Suprapubic skin (tissue), 4 donors: ENCODE data around the gene ARHGEF7.

Experiments used
- EP300 ChIP-seq: sonication (generic); formaldehyde crosslinking; IDR thresholded peaks from one replicate; pipeline ENCODE4 v1.6.1; 2017; ENCODE audit warnings: antibody characterized with exemption
- POLR2AphosphoS5 ChIP-seq, 3 donors: sonication (generic); formaldehyde crosslinking; IDR thresholded peaks; one replicate each; pipeline ENCODE4 v1.6.1; 2017; ENCODE audit warnings: antibody characterized with exemption in 3 of 3
- TF ChIP-seq, protein P1 (sequence below), 2 donors: fragments of 200-600 bp in 1 of 2; fragments of 450-650 bp in 1 of 2; sonication (generic) in 1 of 2; IDR thresholded peaks; one replicate each; pipeline ENCODE4 v1.5.1; 2016 to 2019; ENCODE audit warnings: antibody characterized with exemption in 2 of 2, mild to moderate bottlenecking in 1 of 2, moderate library complexity in 1 of 2

DNA sequence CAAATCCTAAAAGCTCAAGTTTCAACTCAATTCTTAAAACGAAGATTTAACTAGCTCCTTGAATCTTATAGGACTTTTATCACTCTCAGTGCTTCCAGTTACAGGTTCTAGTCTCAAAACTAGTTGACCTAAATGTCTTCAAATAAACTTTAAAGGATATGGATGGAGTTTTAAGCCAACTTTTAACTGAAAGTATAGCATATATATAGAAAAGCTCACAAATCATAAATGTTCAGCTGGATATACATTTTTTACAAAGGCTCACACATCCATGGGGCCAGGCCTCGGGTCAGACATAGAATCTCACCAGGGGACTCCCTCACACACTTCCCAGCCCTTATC is 47.1 kb upstream of the ARHGEF7 start:
- TF ChIP-seq EP300 (no peak), POLR2AphosphoS5 (IDR thresholded peaks at IDR 0.05) (no peak)
- TF ChIP-seq, protein P1, sequence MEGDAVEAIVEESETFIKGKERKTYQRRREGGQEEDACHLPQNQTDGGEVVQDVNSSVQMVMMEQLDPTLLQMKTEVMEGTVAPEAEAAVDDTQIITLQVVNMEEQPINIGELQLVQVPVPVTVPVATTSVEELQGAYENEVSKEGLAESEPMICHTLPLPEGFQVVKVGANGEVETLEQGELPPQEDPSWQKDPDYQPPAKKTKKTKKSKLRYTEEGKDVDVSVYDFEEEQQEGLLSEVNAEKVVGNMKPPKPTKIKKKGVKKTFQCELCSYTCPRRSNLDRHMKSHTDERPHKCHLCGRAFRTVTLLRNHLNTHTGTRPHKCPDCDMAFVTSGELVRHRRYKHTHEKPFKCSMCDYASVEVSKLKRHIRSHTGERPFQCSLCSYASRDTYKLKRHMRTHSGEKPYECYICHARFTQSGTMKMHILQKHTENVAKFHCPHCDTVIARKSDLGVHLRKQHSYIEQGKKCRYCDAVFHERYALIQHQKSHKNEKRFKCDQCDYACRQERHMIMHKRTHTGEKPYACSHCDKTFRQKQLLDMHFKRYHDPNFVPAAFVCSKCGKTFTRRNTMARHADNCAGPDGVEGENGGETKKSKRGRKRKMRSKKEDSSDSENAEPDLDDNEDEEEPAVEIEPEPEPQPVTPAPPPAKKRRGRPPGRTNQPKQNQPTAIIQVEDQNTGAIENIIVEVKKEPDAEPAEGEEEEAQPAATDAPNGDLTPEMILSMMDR (IDR thresholded peaks at IDR 0.05), result no peak
